K562 (cell line): Measurements from ENCODE around the gene TPD52L2. TPM values are rescaled to one million over a fixed set of nuclear protein-coding genes. Genes with fewer than 3 reads are reported as not detected.

Source experiments
- CEBPG ChIP-seq, 3 experiments: fragments of 200-800 bp in 1 of 3; sonication (Bioruptor generic) in 1 of 3; sonication (generic) in 1 of 3; formaldehyde crosslinking in 1 of 3; IDR thresholded peaks in 2 of 3; conservative IDR thresholded peaks in 1 of 3; 2 replicates each; pipeline versions ENCODE4 v1.6.1 to v1.8.0; 2016 to 2022; ENCODE audit warnings: missing compliant biosample characterization in 2 of 3, missing genetic modification characterization in 2 of 3, mild to moderate bottlenecking in 1 of 3, missing genetic modification reagents in 1 of 3
- FOS ChIP-seq: IDR thresholded peaks from 3 replicates; pipeline ENCODE4 v1.6.1; 2011; ENCODE audit not compliant: insufficient read length; ENCODE audit errors: extremely low read depth
- FOXP1 ChIP-seq: sonication (generic); formaldehyde crosslinking; IDR thresholded peaks from 2 replicates; pipeline ENCODE4 v1.8.0; 2022; ENCODE audit warnings: mild to moderate bottlenecking, missing genetic modification reagents
- MECOM ChIP-seq: fragments of 250-450 bp; sonication (Bioruptor Pico); IDR thresholded peaks from 2 replicates; pipeline ENCODE4 v1.8.0; 2022; ENCODE audit warnings: inconsistent platforms
- RAD21 ChIP-seq, 2 experiments: fragments of 250-450 bp in 1 of 2; fragments of 450-650 bp in 1 of 2; sonication (Bioruptor Pico) in 1 of 2; formaldehyde crosslinking in 1 of 2; IDR thresholded peaks in 1 of 2; conservative IDR thresholded peaks in 1 of 2; 2 replicates each; pipeline versions ENCODE4 v1.4.0 to v1.8.0; 2020 to 2022; ENCODE audit warnings: mild to moderate bottlenecking in 2 of 2, moderate library complexity in 1 of 2
- SMARCC2 ChIP-seq: fragments of 450-650 bp; IDR thresholded peaks from 2 replicates; pipeline ENCODE4 v1.6.1; 2017; ENCODE audit warnings: antibody characterized with exemption, moderate library complexity, mild to moderate bottlenecking, low read depth
- TAF9B ChIP-seq: fragments of 450-650 bp; IDR thresholded peaks from 2 replicates; pipeline ENCODE4 v1.6.1; 2018; ENCODE audit warnings: mild to moderate bottlenecking; ENCODE audit not compliant: partially characterized antibody
- YY1 ChIP-seq, 3 experiments: IDR thresholded peaks; 2 replicates each; pipeline ENCODE4 v1.6.1; 2011; ENCODE audit warnings: low read length in 2 of 3, mild to moderate bottlenecking in 2 of 3, moderate library complexity in 2 of 3, borderline replicate concordance in 1 of 3, control low read depth in 1 of 3, low read depth in 1 of 3; ENCODE audit not compliant: insufficient read depth in 3 of 3, insufficient replicate concordance in 2 of 3, control insufficient read depth in 1 of 3, insufficient read length in 1 of 3; ENCODE audit errors: extremely low read depth in 1 of 3
- ZC3H4 ChIP-seq: sonication (generic); formaldehyde crosslinking; IDR thresholded peaks from 2 replicates; pipeline ENCODE4 v1.9.0; 2021; ENCODE audit warnings: missing genetic modification reagents, borderline replicate concordance
- ZFP91 ChIP-seq: sonication (generic); formaldehyde crosslinking; IDR thresholded peaks from 2 replicates; pipeline ENCODE4 v1.8.0; 2022; ENCODE audit warnings: mild to moderate bottlenecking, missing genetic modification reagents
- ZNF232 ChIP-seq: sonication (generic); formaldehyde crosslinking; IDR thresholded peaks from 2 replicates; pipeline ENCODE4 v1.8.0; 2022; ENCODE audit warnings: mild to moderate bottlenecking, missing genetic modification reagents
- polyA plus RNA-seq, 8 experiments: library from polyadenylated mRNA; depleted of rRNA in 4 of 8; stranded (reverse) in 5 of 8; unstranded in 3 of 8; fragments of >200 nt; fragmentation: Nextera tagmentation in 2 of 8; fragmentation: Illumina TruSeq in 1 of 8; extraction: Ambion mirVana in 2 of 8; extraction: Trizol in 1 of 8; gene quantifications; 2 replicates each; pipeline versions ENCODE4 v1.2.1 to v1.2.3, GENCODE V29; 2011 to 2014; ENCODE audit warnings: inconsistent platforms in 1 of 8, missing spikeins in 1 of 8
- total RNA-seq, 7 experiments: library from RNA; depleted of rRNA in 6 of 7; stranded (reverse); fragments of >200 nt in 6 of 7; fragmentation: Illumina TruSeq in 2 of 7; extraction: Trizol in 2 of 7; gene quantifications; 2 replicates each; pipeline versions ENCODE4 v1.2.1 to v1.2.3, GENCODE V29; 2011 to 2021; ENCODE audit warnings: low replicate concordance in 1 of 7
- TF ChIP-seq, protein P1 (sequence below): sonication (generic); formaldehyde crosslinking; IDR thresholded peaks from 2 replicates; pipeline ENCODE4 v1.8.0; 2022; ENCODE audit warnings: mild to moderate bottlenecking, missing genetic modification reagents
- TF ChIP-seq, protein P2 (sequence below): fragments of 450-650 bp; IDR thresholded peaks from 2 replicates; pipeline ENCODE4 v1.6.1; 2014; ENCODE audit warnings: low read depth, mild to moderate bottlenecking, moderate library complexity, borderline replicate concordance
- TF ChIP-seq, protein P3 (sequence below): fragments of 450-650 bp; IDR thresholded peaks from 2 replicates; pipeline ENCODE4 v1.6.1; 2016; ENCODE audit warnings: low read depth, mild to moderate bottlenecking, moderate library complexity
- TF ChIP-seq, protein P4 (sequence below): sonication (generic); formaldehyde crosslinking; IDR thresholded peaks from 2 replicates; pipeline ENCODE4 v1.8.0; 2022; ENCODE audit warnings: missing genetic modification reagents, mild to moderate bottlenecking, moderate library complexity, borderline replicate concordance

Gene TPD52L2
- total and polyA plus RNA-seq, 9 of the 15 experiments (the other 6 are each of a cell fraction or from before 2014, with no cell fraction given): 1.9 to 117 (median 74.6) TPM

DNA sequence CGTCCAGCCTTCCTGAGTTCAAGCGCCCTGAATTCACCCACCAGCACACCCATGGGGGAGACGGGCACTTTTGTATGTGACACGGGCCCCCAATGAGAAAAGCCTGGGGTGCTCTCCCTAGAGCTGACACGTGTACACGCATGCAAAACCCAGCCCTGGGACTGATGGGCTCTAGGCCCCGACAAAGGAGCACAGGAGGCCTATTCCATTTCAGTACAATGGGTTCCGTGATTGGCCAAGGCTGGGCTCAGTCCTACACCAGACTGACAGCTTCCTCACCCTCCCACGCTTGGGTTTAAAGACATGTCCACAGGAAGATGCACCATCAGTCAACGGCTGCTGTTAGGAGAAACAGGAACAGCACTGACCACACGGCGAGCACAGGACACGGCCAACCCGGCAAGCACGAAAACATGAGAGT lies 42.8 kb upstream of the TPD52L2 start (continued):
- TF ChIP-seq, protein P1, sequence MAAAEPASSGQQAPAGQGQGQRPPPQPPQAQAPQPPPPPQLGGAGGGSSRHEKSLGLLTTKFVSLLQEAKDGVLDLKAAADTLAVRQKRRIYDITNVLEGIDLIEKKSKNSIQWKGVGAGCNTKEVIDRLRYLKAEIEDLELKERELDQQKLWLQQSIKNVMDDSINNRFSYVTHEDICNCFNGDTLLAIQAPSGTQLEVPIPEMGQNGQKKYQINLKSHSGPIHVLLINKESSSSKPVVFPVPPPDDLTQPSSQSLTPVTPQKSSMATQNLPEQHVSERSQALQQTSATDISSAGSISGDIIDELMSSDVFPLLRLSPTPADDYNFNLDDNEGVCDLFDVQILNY: no peak
- TF ChIP-seq YY1 (IDR thresholded peaks at IDR 0.05; ENCODE audit: borderline replicate concordance in 1 of 3, control insufficient read depth in 1 of 3, extremely low read depth in 1 of 3, insufficient read depth in 3 of 3, insufficient read length in 1 of 3, insufficient replicate concordance in 2 of 3, low read depth in 1 of 3, low read length in 2 of 3) (no peak), FOS (no peak), TAF9B (no peak), RAD21 (CRISPR knock-in tag; conservative IDR thresholded peaks at IDR 0.05 in 1 of 2, IDR thresholded peaks at IDR 0.05 in 1 of 2) (no peak), CEBPG (CRISPR knock-in tag; IDR thresholded peaks at IDR 0.05) (no peak), CEBPG (tag; conservative IDR thresholded peaks at IDR 0.05 in 1 of 2, IDR thresholded peaks at IDR 0.05 in 1 of 2) (no peak), FOXP1 (no peak), ZFP91 (peak; percentile 82), MECOM (CRISPR knock-in tag) (no peak), SMARCC2 (no peak), ZNF232 (CRISPR knock-in tag) (no peak), ZC3H4 (CRISPR knock-in tag) (no peak)
- TF ChIP-seq, protein P2, sequence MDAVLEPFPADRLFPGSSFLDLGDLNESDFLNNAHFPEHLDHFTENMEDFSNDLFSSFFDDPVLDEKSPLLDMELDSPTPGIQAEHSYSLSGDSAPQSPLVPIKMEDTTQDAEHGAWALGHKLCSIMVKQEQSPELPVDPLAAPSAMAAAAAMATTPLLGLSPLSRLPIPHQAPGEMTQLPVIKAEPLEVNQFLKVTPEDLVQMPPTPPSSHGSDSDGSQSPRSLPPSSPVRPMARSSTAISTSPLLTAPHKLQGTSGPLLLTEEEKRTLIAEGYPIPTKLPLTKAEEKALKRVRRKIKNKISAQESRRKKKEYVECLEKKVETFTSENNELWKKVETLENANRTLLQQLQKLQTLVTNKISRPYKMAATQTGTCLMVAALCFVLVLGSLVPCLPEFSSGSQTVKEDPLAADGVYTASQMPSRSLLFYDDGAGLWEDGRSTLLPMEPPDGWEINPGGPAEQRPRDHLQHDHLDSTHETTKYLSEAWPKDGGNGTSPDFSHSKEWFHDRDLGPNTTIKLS: peak; percentile 49; the same call in 1 of the 2 replicates
- TF ChIP-seq, protein P3, sequence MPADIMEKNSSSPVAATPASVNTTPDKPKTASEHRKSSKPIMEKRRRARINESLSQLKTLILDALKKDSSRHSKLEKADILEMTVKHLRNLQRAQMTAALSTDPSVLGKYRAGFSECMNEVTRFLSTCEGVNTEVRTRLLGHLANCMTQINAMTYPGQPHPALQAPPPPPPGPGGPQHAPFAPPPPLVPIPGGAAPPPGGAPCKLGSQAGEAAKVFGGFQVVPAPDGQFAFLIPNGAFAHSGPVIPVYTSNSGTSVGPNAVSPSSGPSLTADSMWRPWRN: no peak
- TF ChIP-seq, protein P4, sequence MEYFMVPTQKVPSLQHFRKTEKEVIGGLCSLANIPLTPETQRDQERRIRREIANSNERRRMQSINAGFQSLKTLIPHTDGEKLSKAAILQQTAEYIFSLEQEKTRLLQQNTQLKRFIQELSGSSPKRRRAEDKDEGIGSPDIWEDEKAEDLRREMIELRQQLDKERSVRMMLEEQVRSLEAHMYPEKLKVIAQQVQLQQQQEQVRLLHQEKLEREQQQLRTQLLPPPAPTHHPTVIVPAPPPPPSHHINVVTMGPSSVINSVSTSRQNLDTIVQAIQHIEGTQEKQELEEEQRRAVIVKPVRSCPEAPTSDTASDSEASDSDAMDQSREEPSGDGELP (CRISPR knock-in tag): peak; percentile 22; the same call in 1 of the 2 replicates
